HG03175 (cell line): ENCODE measurements around the gene IMMP2L.
A peak's percentile ranks its signal among the peaks of the same experiment; 100 is the strongest.

Experiments used
- ATAC-seq: cut with Tn5 transposase; IDR thresholded peaks from one replicate; pipeline ENCODE4 v1.9.1; 2021; ENCODE audit warnings: mild to moderate bottlenecking, moderate library complexity; ENCODE audit not compliant: unreplicated experiment

The IMMP2L gene

DNA sequence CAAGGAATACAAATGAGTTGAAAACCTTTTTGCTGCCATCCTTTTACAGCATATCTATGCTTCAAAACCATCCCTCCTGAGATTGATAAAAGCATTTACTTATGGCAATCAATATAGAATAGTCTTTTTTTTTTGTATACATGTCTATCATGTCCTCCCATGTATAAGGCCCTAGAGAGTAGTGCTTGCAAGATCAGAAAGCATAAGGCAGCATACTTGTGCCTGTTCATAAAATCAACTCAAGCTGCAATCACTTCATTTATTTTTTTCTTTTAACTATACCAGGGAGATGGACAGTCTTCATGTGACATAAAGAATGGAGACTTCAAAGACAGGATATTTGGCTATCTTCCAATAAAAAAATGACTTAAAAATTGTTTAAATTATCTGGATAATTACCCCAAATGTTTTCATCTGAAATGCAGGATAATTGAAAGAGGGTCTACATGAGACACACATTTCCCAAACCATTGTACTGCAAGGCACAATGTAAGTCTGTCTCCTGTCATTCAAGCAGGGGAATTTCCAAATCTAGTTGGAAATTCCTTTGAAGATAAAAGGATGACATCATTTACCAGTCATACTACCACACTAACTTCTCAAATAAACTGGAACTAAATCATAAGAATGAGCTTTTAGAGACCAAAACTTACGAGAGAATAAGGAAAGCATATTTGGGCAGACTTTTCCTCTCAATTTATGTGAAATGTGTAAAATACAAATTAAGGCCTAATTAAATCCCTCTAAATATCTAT lies 448.9 kb downstream of the IMMP2L start:
- ATAC-seq = no peak

DNA sequence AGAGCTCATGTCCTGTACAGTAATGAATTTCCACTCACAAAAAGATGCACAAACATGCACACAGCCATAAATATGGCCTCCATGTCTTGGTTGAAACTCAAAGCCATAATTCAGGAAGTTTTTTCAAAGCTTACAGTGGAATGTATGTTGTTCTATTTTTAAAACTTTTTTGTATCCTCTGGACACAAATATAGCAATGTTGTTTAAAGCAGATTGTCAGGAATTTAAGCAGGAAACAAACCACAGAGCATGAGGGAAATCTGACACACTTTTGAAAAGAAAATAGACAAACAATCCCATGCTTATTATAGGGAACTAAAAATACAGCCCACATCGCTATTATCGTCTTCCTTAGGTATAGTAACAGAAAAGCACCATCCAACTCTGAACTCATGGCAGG lies 449.9 kb downstream of the IMMP2L start:
- ATAC-seq = no peak

DNA sequence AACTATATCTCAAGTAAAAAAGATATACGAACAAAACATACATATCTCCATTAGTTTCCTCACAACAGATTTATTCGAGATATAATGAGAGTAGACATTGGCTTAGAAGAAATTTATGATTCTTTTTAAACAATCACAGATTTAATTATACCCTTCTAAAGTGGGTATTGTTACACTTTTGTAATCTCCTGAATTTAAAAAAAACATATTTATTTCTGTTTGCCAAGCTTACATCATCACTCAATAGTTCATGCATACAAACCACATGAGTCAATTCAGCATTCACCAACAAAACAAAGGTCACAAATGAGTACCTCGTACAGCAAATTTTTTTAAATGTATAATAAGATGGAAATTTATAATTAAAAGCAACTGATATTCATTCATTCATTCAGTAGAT lies 453.8 kb downstream of the IMMP2L start:
- ATAC-seq = no peak

DNA sequence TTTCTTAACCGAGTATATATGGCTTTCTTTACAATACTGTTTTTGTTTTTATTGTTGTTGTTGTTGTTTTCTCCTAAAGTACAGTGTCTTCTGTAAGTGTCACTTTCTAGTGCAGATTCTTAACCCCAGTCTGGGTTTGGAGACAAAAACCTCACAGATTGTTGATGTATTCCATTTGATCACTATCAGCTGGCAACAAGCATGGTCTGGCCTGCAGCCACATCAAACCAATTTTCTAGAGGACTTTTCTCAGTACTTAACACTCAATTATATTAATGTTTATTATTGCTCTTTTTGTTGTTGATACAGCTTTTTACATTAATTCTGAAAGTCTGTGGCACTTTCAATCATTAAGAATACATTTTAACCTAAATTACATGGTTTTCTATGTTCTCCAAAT lies 454.3 kb downstream of the IMMP2L start:
- no peak for ATAC-seq

DNA sequence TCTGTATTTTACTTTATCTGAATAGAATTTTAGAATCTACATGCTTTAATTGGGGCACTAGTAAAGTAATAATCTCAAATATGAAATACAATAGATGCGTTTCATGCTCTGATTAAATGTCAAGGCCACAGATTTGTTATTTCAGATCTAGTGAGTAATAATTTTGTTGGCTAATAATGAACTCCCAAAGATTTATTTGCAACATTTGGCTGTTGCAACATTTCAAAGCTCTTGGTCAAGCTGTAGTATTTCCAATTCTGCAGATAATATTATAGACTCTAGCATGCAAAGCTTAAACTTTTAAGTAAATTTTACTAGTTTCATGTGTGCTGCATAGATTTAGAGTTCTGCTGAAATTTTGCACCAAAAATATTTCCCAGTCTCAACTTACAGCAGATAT lies 454.7 kb downstream of the IMMP2L start:
- no peak for ATAC-seq

DNA sequence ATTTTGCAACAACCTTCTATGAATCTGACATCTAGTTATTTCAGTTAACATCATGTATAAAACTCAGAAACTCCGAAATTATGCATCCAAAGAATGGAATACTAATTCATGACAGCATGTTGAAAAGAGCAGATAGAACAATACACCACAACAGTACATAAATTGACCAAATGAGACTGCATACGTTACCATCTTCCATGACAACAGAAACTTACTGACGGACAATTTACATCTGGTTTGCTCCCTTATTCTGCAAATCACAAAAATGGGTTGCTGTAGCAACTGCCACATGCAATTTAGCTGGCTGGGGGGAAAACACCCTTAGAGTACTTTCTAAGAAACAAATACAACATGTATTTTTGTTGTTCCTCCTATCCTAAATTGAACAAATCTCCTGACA lies 457.0 kb downstream of the IMMP2L start:
- no peak for ATAC-seq

DNA sequence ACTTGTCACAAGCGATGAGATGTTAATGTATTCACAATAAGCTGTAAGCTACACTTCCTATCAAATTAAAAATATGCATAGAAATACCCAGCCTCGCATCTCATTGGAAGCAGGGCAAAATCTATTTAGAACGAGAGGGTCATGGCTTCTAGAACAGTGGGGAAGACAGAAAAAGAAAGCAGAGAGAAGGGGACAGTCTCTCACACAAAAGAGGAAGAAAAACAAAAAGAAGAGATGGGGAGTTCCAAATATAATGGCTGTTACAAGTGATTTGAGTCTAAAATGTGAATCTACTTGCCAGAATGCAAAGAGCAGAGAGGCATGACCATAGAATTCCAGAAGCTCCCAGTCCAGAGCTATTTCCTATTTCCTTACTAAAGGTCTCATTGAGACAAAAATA lies 457.6 kb downstream of the IMMP2L start:
- ATAC-seq = no peak

DNA sequence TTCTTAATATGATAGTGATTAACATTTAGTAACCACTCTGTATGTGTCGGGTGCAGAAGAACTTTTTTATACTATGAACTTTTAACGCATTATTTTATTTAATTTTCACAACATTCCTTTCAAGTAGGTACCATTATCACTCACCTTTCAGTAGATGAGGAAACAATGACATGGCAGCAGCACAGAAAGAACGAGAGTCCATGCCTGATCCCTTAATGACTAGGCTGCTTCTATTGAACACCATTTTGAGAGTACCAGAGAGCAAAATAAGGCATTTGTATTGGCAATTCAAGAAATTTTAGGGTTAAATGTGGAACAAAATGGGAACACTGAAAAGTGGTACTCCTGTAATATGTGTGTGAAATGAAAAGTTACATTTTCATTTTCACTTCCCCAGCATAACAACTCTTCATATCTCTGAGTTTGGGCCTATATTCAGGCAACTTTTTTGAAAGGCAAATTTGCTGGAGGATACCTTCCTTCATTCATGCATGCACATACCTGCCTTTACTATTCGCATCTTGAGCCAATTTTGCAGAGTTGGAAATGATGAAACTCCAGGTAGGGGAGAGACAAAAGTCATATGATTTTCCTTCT lies 458.5 kb downstream of the IMMP2L start:
- peak; percentile 47 for ATAC-seq

DNA sequence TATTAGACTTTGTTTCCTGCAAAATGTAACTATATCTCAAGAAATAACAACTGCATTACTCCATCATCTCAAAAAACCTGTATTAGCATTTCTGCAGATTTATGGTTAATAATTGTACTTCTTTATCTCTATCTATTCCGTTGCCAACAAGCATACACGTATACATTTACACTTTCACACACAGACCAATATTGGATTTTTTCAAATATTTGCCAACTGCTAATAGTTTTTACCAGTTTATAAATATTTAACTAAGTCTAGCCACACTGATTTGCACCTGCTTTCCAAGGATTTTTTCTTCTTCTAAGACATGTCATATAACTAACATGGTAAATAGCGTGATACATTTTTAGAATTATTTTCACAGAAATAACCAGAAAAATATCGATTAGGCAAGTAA lies 459.2 kb downstream of the IMMP2L start:
- no peak for ATAC-seq

DNA sequence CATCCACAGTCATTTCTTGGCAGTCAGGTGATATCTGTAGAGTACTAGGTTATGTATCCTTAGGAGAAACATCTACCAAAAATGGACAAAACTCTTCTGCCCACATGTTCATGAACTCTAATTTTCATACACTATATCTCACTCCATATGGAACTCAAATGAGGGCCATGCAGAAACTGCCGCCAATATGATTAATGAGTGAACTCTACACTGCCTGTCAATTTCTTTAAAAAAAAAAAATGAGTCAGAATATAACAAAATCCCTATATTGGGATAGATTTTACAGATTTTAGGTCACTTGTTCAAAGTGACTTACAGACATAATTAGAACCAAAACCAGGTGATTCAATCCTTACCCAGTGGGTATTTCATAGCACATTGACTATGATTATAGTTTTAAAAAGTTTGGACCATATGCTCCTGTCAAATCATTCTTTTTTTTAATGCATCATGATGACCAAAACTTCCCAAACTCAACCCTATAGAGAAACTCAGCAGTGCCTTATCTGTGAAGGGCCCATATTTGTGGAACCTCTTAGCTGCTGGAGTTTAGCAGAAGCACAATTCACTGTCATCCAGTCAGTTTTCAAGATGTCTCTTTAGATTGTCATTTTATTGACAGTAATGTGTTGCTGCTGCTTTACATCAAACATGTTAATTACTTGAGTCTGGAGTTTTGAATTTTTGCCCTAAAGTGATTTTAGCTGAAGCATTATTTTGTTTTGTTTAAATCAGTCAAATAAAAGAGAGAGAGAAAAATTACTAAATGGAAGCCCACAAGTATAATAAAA lies 460.2 kb downstream of the IMMP2L start:
- ATAC-seq = no peak

DNA sequence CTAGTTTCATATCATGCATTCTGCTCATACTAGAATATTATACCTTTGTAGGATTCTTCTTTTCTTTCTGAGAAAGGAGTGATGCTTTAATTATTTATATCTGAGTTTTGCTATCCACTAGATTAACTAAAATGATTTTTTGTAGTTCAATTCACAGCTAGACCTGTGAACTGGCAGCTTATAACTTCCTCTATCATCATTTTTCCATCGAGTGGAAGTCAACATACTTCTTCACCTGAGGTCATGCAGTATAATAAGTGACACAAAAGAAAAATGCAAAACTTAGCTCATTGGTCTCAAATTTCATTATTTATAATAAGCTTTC lies 463.4 kb downstream of the IMMP2L start:
- no peak for ATAC-seq

DNA sequence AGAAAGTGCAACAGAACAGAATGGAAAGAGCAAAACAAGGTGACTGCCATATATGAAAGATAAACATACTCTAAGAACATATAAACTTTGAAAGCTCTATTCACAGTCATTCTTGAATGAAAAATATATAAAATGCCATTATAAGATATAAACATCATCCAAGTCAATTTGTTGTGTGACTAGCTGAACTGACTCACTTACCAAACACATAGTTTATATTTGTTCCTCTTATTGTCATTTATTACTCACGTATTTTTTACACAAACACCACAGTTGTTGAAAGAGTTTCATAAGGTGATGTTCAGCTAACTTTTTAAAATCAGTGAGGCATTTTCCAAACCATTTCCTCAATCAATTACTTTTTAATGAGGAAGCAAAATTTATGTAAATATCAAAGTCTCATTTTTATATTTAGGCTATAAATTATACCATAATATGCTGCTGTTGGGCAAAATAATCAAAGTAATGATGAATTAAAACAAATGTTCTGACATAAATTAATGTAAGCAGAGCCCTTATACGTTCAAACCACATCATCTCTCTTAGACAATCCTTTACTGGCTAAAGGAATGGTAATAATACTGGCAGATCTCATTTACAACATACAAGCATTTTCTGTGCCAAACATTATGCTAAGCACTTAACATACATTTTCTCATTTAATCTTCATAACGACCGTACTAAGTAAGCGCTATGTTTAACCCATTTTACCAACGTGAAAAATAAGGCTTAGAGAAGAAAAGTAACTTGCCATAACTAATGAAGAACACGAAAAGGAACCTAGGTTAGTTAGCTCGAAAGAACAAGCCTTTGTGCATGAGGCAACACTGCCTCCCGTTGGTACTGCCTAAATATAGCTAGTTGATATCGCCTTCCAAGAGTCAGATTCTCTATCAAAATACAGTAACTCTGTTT lies 464.0 kb downstream of the IMMP2L start:
- ATAC-seq = peak; percentile 94

DNA sequence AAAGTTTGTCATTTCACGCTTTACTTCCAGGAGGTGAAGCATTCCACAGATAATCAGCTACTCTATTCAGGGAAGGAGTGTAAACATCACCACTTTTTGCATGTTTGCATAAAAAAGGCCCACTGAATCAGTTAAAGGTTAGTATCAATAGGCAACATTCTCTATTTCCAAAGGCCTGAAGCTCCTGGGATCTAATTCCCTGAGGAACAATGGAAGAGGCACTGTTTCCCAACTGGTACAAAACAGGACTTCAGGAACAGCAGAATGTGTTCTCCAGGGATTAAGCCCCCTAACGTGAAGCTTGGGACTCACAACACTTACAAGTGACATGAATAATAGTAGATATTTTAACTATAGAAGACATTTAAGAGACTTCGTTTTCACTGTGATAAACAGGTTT lies 465.3 kb downstream of the IMMP2L start:
- no peak for ATAC-seq

DNA sequence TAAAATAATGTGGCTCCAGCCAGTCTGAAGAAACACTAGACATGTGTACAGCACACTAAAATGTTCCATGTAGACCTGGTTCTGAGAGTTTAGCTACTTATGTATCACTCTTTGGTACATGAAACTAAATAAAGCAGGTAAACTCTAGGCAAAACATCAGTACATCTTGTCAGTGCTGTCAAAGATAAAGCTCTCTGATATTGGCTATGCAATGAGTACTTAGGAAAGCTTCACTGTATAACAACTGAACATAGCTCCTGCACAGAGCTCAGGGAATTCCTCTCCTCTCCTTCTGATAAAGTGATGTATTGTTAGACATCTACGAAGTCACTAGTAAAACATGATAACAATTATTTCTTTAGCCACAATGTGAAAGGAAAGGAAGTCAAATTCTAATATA lies 467.9 kb downstream of the IMMP2L start:
- ATAC-seq = no peak

DNA sequence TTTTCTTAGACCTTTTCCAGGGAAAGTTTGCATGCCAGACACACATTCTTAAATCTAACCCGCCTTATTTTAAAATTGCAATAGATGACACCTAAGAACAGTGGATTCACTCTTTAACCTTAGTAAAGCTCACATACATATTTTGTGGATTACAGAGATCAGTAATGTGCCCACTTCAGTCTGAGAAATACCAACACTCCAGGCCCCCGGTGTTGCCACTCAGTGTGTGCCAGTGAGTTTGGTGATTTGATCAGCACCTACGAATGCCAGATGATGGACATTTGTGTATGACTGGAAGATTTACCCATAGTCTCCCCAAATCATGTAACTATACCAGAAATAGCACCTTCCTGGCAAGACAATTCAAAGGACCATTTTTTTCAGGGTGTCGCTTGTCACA lies 468.8 kb downstream of the IMMP2L start:
- no peak for ATAC-seq

DNA sequence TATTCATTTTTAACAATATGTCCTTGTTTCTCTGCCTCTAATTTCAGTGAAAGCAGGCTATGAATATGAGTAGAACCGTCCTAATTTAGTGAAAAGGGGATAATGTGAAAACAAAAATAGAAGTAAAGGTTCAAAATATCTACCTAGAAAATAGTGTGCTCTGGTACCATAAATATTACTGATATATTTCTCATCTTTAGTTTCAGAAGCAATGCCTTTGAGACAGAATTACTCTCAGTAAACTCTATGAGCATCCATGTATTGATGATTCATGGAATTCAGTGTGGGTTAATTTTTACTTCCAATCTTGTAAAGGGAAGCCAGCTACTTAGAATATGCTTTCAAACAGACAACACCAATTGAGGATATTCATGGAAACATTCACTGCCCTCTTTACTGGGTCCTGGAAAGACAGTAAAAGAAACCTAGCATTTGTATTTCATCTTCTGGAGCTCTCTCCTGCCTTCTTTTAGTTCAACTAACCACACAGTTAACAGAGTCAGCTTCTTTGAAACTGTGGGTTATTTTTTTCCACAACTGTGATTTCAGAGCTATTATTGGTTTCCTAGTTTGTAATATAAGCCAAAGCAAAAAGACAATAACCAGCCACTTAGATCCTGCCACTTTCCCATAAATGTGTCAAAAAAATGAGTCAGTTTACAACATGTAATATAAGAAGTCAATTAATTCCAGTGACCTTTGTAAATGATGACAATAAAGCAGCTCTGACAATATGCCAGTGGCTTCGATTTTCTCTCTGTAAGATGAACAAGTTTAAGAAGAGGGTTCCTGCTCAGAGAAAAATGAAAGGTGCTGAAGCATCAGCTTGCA lies 469.7 kb downstream of the IMMP2L start:
- ATAC-seq = peak; percentile 41

DNA sequence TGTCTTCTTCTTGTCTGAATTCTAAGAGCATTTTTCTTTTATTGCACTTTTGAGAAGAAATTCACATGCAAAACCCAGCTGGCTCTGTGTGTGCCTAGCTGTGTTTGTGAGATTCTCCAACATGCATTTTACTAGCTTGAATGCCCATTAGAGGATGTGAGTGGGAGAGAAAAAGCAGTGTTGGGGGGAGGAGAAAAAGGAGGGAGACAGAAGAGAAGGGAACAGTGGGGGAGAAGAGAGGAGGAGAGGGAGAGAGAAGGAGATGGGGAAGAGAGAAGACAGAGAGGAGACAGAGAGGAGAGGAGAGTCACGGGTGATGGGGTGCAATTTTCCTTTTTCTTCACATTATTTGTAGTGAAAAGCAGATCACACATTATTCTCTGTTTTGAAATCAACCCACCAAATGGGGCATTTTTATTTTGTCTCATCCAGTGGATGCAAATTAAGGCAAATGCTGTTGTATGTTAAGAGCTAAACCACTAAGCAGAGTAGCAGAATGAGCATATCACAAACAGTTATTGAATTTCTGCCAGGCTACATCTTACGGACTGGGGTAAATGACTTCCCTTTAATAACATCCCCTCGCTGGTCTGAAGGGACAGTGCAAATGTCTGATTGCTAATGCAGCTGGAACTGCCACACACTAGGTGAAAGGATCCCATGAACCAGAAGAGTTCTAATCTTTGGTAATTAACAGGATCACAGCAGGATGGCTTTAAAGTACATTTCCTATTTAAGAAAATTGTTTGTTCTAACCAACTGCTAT lies 470.5 kb downstream of the IMMP2L start:
- ATAC-seq = no peak

DNA sequence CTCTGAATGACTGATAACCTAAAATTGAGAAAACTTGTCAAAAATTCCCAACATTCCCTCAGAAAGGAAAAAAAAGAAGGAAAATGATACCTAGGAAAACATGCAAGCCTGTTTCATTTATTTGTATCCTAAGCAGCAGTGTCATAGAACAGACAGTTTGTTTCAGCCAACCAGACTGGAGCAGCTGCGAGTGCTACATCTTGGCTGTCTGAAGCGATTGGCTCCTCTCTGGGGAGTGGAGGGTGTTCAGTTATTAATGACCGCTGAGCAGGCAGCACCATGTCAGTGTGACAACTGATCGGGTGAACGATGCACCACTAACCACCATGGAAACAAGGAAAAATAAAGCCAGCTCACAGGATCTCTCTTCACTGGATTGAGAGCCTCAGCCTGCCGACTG lies 471.4 kb downstream of the IMMP2L start, which contains the start of gene LRRN3:
Gene LRRN3 (plus strand): TSS at position 282 of the 400 bp plus-strand sequence. CDS start 31,646 bp downstream, outside the sequence.
- no peak for ATAC-seq

DNA sequence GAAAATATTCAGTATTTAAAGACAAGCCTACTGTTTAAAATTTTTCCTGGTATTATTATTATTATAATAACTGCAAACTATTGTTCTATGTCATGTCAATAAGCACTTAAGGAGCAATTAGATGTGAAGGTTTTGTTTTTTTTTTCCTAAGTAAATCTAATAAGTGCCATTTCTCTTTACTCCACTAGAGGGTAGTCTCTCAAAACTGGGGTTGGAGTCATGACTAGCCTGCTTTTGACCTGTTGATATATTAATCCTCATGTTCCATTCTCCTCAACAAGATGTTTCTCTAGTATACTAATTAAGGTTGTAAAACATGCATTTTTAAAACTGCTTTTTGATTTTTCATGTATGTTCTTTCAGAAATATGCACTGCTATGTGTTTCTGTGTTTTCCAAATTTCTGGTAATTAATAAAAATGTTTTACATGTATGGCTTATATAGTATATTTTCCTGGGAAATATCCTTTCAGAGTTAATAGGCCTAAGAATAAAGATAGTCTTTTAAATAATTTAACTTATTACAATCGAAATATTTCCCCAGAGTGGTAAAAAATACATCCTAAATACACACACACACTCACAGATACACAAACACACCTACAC lies 472.4 kb downstream of the IMMP2L start:
- peak; percentile 59 for ATAC-seq
